OCI-LY7 (cell line): ENCODE measurements around the gene SRCIN1. TPM values are rescaled to one million over a fixed set of nuclear protein-coding genes. Genes with fewer than 3 reads are reported as not detected.
A peak's percentile ranks its signal among the peaks of the same experiment; 100 is the strongest.

Experiments used
- BruUV-seq: library from RNA; stranded (reverse); fragments of 400-500 nt; replicated peaks from 2 replicates; lab custom pipeline; 2021; lab: Mats Ljungman, UMichigan
- CTCF ChIA-PET: fragments of 300-600 bp; sonication (Branson Sonifier 250); formaldehyde crosslinking; loops from one replicate; lab custom pipeline; 2022; ENCODE audit warnings: antibody characterized with exemption; ENCODE audit not compliant: unreplicated experiment; lab: Charles Lee
- POLR2A ChIA-PET: fragments of 300-600 bp; sonication (Branson Sonifier 250); formaldehyde crosslinking; loops from one replicate; lab custom pipeline; 2022; ENCODE audit warnings: antibody characterized with exemption; lab: Charles Lee
- DNase-seq: peaks from one replicate; pipeline ENCODE4 v3.0.0-alpha.2; 2015; ENCODE audit warnings: low spot score
- H2AFZ ChIP-seq: fragments of 200-600 bp; sonication (generic), shearing (Covaris generic); 2 replicates; pipeline ENCODE4 v1.6.1; 2014; ENCODE audit warnings: mild to moderate bottlenecking, antibody characterized with exemption, low read length, moderate library complexity
- H3K27ac ChIP-seq: fragments of 200-600 bp; sonication (generic); 2 replicates; pipeline ENCODE4 v1.5.1; 2014; ENCODE audit warnings: mixed run types, low read depth, mild to moderate bottlenecking, moderate library complexity, low read length, inconsistent platforms; ENCODE audit not compliant: poor library complexity, severe bottlenecking
- H3K36me3 ChIP-seq: fragments of 200-600 bp; sonication (generic); 2 replicates; pipeline ENCODE4 v1.6.1; 2014; ENCODE audit warnings: mild to moderate bottlenecking, antibody characterized with exemption, low read length, moderate library complexity, mixed read lengths; ENCODE audit not compliant: insufficient read depth
- H3K4me1 ChIP-seq: fragments of 200-600 bp; sonication (generic); 2 replicates; pipeline ENCODE4 v1.5.1; 2014; ENCODE audit warnings: mild to moderate bottlenecking, low read length; ENCODE audit not compliant: insufficient read depth, poor library complexity, severe bottlenecking
- H3K4me2 ChIP-seq: fragments of 200-600 bp; sonication (generic); 2 replicates; pipeline ENCODE4 v1.6.1; 2014; ENCODE audit warnings: mild to moderate bottlenecking, low read length
- H3K4me3 ChIP-seq: fragments of 200-600 bp; sonication (generic); 2 replicates; pipeline ENCODE4 v1.5.1; 2014; ENCODE audit warnings: mild to moderate bottlenecking, low read depth, low read length; ENCODE audit not compliant: poor library complexity, severe bottlenecking
- H3K79me2 ChIP-seq: fragments of 200-600 bp; sonication (generic); 2 replicates; pipeline ENCODE4 v1.6.1; 2016; ENCODE audit warnings: low read depth, mild to moderate bottlenecking, low read length, moderate library complexity, mixed read lengths; ENCODE audit not compliant: insufficient read depth
- H3K9me2 ChIP-seq: fragments of 200-600 bp; sonication (generic); 2 replicates; pipeline ENCODE4 v1.6.1; 2016; ENCODE audit warnings: mild to moderate bottlenecking, low read length, mixed read lengths; ENCODE audit not compliant: insufficient read depth
- H3K9me3 ChIP-seq: fragments of 200-600 bp; sonication (generic); 2 replicates; pipeline ENCODE4 v1.6.1; 2014; ENCODE audit warnings: mild to moderate bottlenecking, mixed run types, low read length, mixed read lengths
- H4K20me1 ChIP-seq: fragments of 200-600 bp; sonication (generic); 2 replicates; pipeline ENCODE4 v1.6.1; 2014; ENCODE audit warnings: mild to moderate bottlenecking, antibody characterized with exemption, low read length, moderate library complexity, mixed read lengths; ENCODE audit not compliant: insufficient read depth
- EZH2phosphoT487 ChIP-seq: fragments of 200-600 bp; sonication (generic); IDR thresholded peaks from 2 replicates; pipeline ENCODE4 v1.6.1; 2018; ENCODE audit warnings: low read depth, borderline replicate concordance, mild to moderate bottlenecking, mixed run types, antibody characterized with exemption, low read length, moderate library complexity, mixed read lengths
- intact Hi-C: fragments of 100-400 bp; cut with micrococcal nuclease; formaldehyde crosslinking; loops from one replicate; pipeline ENCODE4 v1.10.0; 2022; ENCODE audit not compliant: unreplicated experiment
- total RNA-seq, 2 experiments: library from RNA; depleted of rRNA in 1 of 2; stranded (reverse); fragments of >200 nt in 1 of 2; shearing (Covaris generic) in 1 of 2; gene quantifications; 2 replicates each; pipeline ENCODE4 v1.2.3, GENCODE V29; 2014 to 2022
- TF ChIP-seq, protein P1 (sequence below): fragments of 200-600 bp; sonication (generic); conservative IDR thresholded peaks from 2 replicates; pipeline ENCODE4 v1.5.1; 2014; ENCODE audit warnings: mild to moderate bottlenecking, antibody characterized with exemption, low read length, moderate library complexity, mixed read lengths

Gene SRCIN1
- total RNA-seq, 2 experiments from 2014 or later, result 1.5 to 4.6 TPM

GRCh38 chr17:38572669-38573365 is 32.9 kb downstream of the SRCIN1 start:
- ChIA-PET CTCF (no interaction called here), POLR2A (no interaction called here)
- Histone ChIP-seq H3K4me3 (no peak overlapping the region), H3K4me2 (peak overlapping the region; percentile 23; the same call in 1 of the 2 replicates), H3K27ac (no peak overlapping the region), H3K36me3 (no peaks in the 10 kb centered on the region), H3K79me2 (no peaks in the 10 kb centered on the region), H3K4me1 (peaks cover 6% of the 10 kb centered on the region), H4K20me1 (no peaks in the 10 kb centered on the region), H3K9me3 (no peaks in the 10 kb centered on the region), H3K9me2 (no peaks in the 10 kb centered on the region), H2AFZ (no peak overlapping the region)
- intact Hi-C loops, result no loop called here
- peak; percentile 32; the same call in 1 of the 2 replicates for TF ChIP-seq EZH2phosphoT487
- TF ChIP-seq, protein P1, sequence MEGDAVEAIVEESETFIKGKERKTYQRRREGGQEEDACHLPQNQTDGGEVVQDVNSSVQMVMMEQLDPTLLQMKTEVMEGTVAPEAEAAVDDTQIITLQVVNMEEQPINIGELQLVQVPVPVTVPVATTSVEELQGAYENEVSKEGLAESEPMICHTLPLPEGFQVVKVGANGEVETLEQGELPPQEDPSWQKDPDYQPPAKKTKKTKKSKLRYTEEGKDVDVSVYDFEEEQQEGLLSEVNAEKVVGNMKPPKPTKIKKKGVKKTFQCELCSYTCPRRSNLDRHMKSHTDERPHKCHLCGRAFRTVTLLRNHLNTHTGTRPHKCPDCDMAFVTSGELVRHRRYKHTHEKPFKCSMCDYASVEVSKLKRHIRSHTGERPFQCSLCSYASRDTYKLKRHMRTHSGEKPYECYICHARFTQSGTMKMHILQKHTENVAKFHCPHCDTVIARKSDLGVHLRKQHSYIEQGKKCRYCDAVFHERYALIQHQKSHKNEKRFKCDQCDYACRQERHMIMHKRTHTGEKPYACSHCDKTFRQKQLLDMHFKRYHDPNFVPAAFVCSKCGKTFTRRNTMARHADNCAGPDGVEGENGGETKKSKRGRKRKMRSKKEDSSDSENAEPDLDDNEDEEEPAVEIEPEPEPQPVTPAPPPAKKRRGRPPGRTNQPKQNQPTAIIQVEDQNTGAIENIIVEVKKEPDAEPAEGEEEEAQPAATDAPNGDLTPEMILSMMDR, result no peak
- no TSS peak for BruUV-seq
- no peak for DNase-seq

DNA sequence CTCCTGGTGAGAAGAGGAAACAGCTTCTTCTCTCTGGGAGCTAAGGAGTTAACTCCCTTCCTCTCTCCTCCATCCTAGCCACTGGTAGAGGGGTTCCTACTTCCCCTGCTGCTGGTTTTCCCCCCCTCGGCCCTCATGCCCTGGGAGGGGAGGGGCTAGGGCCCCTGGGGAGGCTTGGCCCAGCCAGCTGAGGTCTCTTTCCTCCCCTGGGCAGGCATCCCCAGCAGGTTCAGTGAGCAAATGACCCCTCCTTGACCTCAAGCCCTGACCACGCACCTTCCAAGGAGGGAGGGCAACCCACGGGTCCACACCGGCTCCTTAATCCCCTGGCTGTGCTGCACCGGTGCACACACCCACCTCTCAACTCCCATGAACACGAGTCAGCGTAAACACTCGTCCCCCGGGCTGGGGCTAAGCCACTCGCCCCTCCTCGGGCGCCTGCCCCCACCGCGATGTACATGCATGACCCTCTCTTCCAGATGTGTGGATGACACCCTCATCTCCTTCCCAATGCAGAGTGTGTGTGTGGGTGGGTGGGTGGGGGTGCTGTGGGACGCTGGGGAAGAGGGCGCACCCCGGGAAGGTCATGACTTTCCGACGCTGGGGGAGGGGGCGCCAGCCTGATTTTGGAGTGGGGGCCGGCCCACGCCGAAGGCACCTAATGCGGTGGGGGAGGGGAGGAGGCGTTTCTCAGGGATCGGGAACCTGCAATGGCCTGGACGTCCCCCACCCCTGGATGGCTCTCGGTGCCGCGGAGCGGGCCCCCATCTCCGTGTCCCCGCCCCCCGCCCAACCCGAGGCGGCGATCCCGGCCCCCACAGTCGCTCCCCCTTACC is 33.7 kb downstream of the SRCIN1 start:
- CTCF ChIA-PET, result no interaction called here
- H3K4me3 ChIP-seq, result no peak overlapping the region

More for the DNA sequence above, 33.7 kb downstream of the SRCIN1 start:
- no peaks in the 10 kb centered on the region for H3K9me2 ChIP-seq
- DNase-seq, result no peak
- H3K4me1 ChIP-seq, result peaks cover 6% of the 10 kb centered on the region
- POLR2A ChIA-PET, result interaction anchor here (0.8 kb wide), 1 partner anchor 14 kb away, joined by 3 read pairs; no protein-coding TSS in a partner anchor
- intact Hi-C loops, result no loop called here
- H3K36me3 ChIP-seq, result no peaks in the 10 kb centered on the region
- H3K27ac ChIP-seq, result no peak overlapping the region
- peak overlapping the region; percentile 11; the same call in 1 of the 2 replicates for H3K4me2 ChIP-seq
- TF ChIP-seq, protein P1, result no peak
- peak; percentile 67; the same call in 1 of the 2 replicates for TF ChIP-seq EZH2phosphoT487
- H3K79me2 ChIP-seq, result no peaks in the 10 kb centered on the region
- H2AFZ ChIP-seq, result no peak overlapping the region
- no peaks in the 10 kb centered on the region for H4K20me1 ChIP-seq
- BruUV-seq, result no TSS peak
- no peaks in the 10 kb centered on the region for H3K9me3 ChIP-seq
